HT1080 (cell line): ENCODE results near the gene PAQR7. TPM values are rescaled to one million over a fixed set of nuclear protein-coding genes. Genes with fewer than 3 reads are reported as not detected.

ENCODE experiments used
- DNase-seq: peaks from one replicate; pipeline ENCODE4 v3.0.0-alpha.2; 2015; ENCODE audit warnings: low read depth
- small RNA-seq: library from RNA; depleted of rRNA; stranded (forward); fragments of <200 nt; gene quantifications from one replicate; pipeline ENCODE3, GENCODE V24; 2014
- total RNA-seq: library from RNA; depleted of rRNA; stranded (reverse); fragments of >200 nt; shearing (Covaris generic); gene quantifications from 2 replicates; pipeline ENCODE4 v1.2.3, GENCODE V29; 2014; rRNA removed

Gene PAQR7
- total RNA-seq, 1 experiment from 2014 or later, result 10.0 TPM

- no peak for DNase-seq
These were observed 56.9 kb downstream of the PAQR7 start for GRCh38 chr1:25818569-25818968.

DNA sequence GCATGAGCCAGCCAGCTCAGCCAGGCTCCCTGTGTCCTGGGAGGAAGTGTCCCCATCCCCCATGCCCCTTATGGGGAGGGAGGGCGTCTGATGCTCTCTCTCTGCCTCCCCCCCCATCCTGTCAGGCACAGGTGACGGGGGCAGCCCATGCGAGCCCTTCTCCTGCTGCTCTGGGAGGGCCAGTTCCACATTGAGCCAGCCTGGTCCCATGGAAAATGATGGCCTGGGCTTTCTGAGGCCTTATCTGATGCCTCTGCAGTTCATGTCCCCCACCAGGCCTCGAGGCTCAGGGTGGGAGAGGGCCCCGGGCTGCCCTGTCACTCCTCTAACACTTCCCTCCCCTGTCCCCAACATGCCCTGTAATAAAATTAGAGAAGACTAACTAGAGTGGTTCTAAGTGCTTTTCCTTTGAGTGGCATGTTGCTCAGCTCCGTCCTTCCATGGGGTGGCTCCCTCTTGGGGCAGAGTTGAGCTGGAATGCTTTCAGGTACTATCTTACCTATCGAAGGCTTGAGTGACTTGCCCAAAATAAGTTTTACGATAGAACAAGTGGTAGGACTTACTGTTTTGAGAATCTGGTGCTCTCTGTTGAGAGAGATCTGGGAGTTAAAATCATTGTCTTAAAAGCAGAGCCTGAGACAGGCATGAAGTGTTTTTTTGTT, 57.5 kb downstream of the PAQR7 start:
- no peak for DNase-seq

GRCh38 chr1:25816112-25816718, 59.3 kb downstream of the PAQR7 start:
- DNase-seq, result no peak

GRCh38 chr1:25815208-25816111, 60.0 kb downstream of the PAQR7 start:
- no peak for DNase-seq

GRCh38 chr1:25814549-25815087, 60.9 kb downstream of the PAQR7 start:
- no peak for DNase-seq

DNA sequence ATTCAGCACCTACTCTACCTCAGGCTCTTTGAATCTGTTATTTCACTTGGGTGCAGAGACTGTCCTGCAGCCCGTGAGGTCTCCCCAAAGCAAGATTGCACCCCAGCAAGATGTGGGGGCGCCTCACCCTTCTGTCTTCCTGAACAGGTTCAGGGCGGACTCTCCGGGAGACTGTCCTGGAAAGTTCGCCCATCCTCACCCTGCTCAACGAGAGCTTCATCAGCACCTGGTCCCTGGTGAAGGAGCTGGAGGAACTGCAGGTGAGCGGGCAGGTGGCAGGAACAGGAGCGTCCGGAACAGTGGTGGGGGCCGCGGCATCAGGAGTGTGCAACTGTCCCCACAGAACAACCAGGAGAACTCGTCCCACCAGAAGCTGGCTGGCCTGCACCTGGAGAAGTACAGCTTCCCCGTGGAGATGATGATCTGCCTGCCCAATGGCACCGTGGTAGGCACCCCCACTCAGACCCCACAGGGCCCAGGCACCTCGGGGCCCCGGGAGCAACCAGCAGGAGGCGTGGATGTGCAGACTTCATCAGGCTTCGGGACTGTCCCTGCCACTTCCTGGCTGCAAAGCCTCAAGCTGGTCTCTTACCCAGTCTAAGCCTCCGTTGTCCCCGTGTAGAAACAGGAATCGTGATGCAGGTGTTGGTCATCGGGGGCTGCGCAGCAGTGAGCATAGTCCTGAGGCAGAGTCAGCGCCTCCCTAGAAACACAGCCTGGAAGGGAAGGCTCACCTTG, 61.6 kb downstream of the PAQR7 start:
- DNase-seq, result no peak

DNA sequence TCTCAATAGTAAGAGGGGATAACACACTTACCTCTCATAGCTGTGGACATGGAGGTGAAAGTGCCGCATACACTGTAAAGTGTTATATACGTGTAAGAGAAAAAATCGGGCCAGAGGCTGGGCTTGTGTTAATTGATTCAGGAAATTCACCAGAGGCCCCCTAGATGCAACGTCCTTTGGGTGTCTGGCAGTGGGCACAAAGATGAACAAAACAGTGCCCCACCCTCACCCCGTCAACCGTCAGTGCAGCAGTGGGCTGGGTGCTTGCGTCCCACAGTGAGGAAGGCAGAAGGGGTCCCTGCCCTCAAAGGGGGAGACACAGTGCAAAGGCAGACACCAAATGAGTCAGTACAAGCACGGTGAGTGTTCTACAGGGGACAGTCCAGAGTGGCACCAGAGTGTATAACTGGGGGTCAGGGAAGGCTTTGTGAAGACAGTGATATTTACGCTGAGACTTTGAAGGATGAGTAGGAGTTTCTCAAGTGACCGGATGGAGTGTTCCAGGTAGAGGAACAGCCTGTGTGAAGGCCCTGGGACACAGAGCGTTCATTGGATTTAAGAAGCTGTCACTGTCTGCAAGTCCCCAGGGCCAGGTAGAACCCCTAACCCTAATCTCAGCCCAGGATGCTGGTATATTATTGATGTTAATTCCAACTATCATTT, 62.3 kb downstream of the PAQR7 start:
- DNase-seq, result no peak

Small RNA genes within 50 kb of the gene (small RNA-seq; reads per million reads assigned to genes)
- not detected for gene AL033528.1
- gene RF00019, result not detected
- gene SNRPFP2, result not detected

Other genes starting within 250 kb of the PAQR7 start
- gene SELENON, start 75.5 kb downstream of the PAQR7 start, total RNA-seq, result 24.3 and 36.5 TPM in 2 replicates
- gene MTFR1L, start 55.8 kb downstream of the PAQR7 start, total RNA-seq, result 43.4 and 47.5 TPM in 2 replicates
- gene AUNIP, start 16.3 kb downstream of the PAQR7 start, total RNA-seq, result 12.8 and 15.8 TPM in 2 replicates
- 314 and 408 TPM in 2 replicates for gene STMN1, start 30.7 kb upstream of the PAQR7 start, total RNA-seq
- gene PAFAH2, start 122.4 kb upstream of the PAQR7 start, total RNA-seq, result 5.4 and 7.1 TPM in 2 replicates
- not detected in 2 replicates for gene EXTL1, start 146.1 kb upstream of the PAQR7 start, total RNA-seq
- not detected in 2 replicates for gene SLC30A2, start 170.4 kb upstream of the PAQR7 start, total RNA-seq
- gene TRIM63, start 191.9 kb upstream of the PAQR7 start, total RNA-seq, result not detected in 2 replicates
- 4.0 and 4.5 TPM in 2 replicates for gene PDIK1L, start 236.1 kb upstream of the PAQR7 start, total RNA-seq